ENCODE measurements around the gene CYP39A1.
"Not testable (repeated sequence)": the region's sequence is repeated elsewhere in the genome, so short reads cannot be mapped to it uniquely, and the experiment has no call there.

The CYP39A1 gene

GRCh38 chr6:46648869-46649492, 3.6 kb downstream of the CYP39A1 start:
- no peak for TF ChIP-seq CTCF (conservative IDR thresholded peaks at IDR 0.05)
- no peak overlapping the region for H3K27ac ChIP-seq

GRCh38 chr6:46648108-46648507, 4.5 kb downstream of the CYP39A1 start:
- H3K27ac ChIP-seq = not testable (repeated sequence)

GRCh38 chr6:46645265-46645664, 7.4 kb downstream of the CYP39A1 start:
- TF ChIP-seq CTCF (conservative IDR thresholded peaks at IDR 0.05) = no peak
- H3K27ac ChIP-seq = no peak overlapping the region; the same call in 1 of the 2 replicates

GRCh38 chr6:46642928-46643751, 9.5 kb downstream of the CYP39A1 start:
- no peak overlapping the region for H3K27ac ChIP-seq
- TF ChIP-seq CTCF (conservative IDR thresholded peaks at IDR 0.05) = no peak

GRCh38 chr6:46638650-46639049, 14.0 kb downstream of the CYP39A1 start:
- no peak overlapping the region for H3K27ac ChIP-seq
- no peak for TF ChIP-seq CTCF (conservative IDR thresholded peaks at IDR 0.05)

- no peak for TF ChIP-seq CTCF (conservative IDR thresholded peaks at IDR 0.05)
- no peak overlapping the region for H3K27ac ChIP-seq
Measured at GRCh38 chr6:46637933-46638332, 14.7 kb downstream of the CYP39A1 start.

GRCh38 chr6:46637145-46637544, 15.5 kb downstream of the CYP39A1 start:
- no peak for TF ChIP-seq CTCF (conservative IDR thresholded peaks at IDR 0.05)
- no peak overlapping the region for H3K27ac ChIP-seq

GRCh38 chr6:46635462-46635861, 17.2 kb downstream of the CYP39A1 start:
- TF ChIP-seq CTCF (conservative IDR thresholded peaks at IDR 0.05) = no peak
- no peak overlapping the region for H3K27ac ChIP-seq
